KMS-11 (cell line): Measurements from ENCODE around the gene MGAM2.

Experiments
- H2AFZ ChIP-seq: fragments of 200-600 bp; sonication (generic); 2 replicates; pipeline ENCODE4 v1.6.1; 2016; ENCODE audit warnings: antibody characterized with exemption, mixed run types, low read depth
- H3K27ac ChIP-seq: fragments of 200-600 bp; sonication (generic); 2 replicates; pipeline ENCODE4 v1.6.1; 2016; ENCODE audit warnings: mild to moderate bottlenecking, mixed run types
- H3K27me3 ChIP-seq: fragments of 200-600 bp; sonication (generic); 2 replicates; pipeline ENCODE4 v1.6.1; 2017; ENCODE audit warnings: mild to moderate bottlenecking, low read depth, mixed run types, moderate library complexity; ENCODE audit not compliant: insufficient read depth
- H3K36me3 ChIP-seq: fragments of 200-600 bp; sonication (generic); 2 replicates; pipeline ENCODE4 v1.6.1; 2017; ENCODE audit warnings: mild to moderate bottlenecking, mixed run types; ENCODE audit not compliant: insufficient read depth
- H3K4me1 ChIP-seq: fragments of 200-600 bp; sonication (generic); 2 replicates; pipeline ENCODE4 v1.6.1; 2016; ENCODE audit warnings: mild to moderate bottlenecking, low read depth, mixed run types; ENCODE audit not compliant: poor library complexity, severe bottlenecking
- H3K4me2 ChIP-seq: fragments of 200-600 bp; sonication (generic); 2 replicates; pipeline ENCODE4 v1.7.0; 2016; ENCODE audit warnings: mild to moderate bottlenecking, mixed run types
- H3K4me3 ChIP-seq: fragments of 200-600 bp; sonication (generic); IDR thresholded peaks from 2 replicates; pipeline ENCODE4 v1.6.1; 2017; ENCODE audit warnings: low read depth, low read length, mixed read lengths; ENCODE audit not compliant: insufficient read depth
- H3K79me2 ChIP-seq: fragments of 200-600 bp; sonication (generic); 2 replicates; pipeline ENCODE4 v1.6.1; 2016; ENCODE audit warnings: low read depth, mixed run types; ENCODE audit not compliant: insufficient read depth
- H3K9ac ChIP-seq: fragments of 200-600 bp; sonication (generic); 2 replicates; pipeline ENCODE4 v1.6.1; 2016; ENCODE audit warnings: mild to moderate bottlenecking, mixed run types
- H4K20me1 ChIP-seq: fragments of 200-600 bp; sonication (generic); 2 replicates; pipeline ENCODE4 v1.6.1; 2016; ENCODE audit warnings: mild to moderate bottlenecking, mixed run types; ENCODE audit not compliant: insufficient read depth
- CTCF ChIP-seq: fragments of 200-600 bp; sonication (generic); conservative IDR thresholded peaks from 2 replicates; pipeline ENCODE4 v1.6.1; 2017; ENCODE audit warnings: low read depth, mild to moderate bottlenecking, antibody characterized with exemption, low read length, moderate library complexity, mixed read lengths

The MGAM2 gene

DNA sequence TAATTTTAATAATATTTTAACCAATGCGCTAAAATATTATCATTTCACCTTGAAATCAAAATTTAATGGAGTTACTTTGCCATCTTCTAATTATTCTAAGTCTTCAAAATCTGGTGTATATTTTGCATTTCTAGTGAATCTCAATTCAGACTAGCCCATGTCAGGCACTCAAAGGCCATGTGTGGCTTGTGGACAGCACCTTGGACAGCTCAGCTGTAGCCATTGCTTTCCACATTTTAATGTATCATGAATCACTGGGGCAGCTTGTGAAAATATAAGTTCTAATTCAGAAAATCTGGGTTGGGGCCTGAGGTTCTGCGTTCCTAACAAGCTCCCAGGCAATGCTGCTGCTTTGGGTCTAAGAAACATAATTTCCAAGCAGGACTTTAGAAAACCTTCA lies 57.2 kb downstream of the MGAM2 start:
- Histone ChIP-seq H3K4me2 (no peak overlapping the region), H3K36me3 (no peaks in the 10 kb centered on the region), H3K79me2 (no peaks in the 10 kb centered on the region), H3K9ac (no peak overlapping the region), H3K27me3 (no peaks in the 10 kb centered on the region), H3K4me1 (no peaks in the 10 kb centered on the region), H3K4me3 (no peak overlapping the region), H2AFZ (no peak overlapping the region), H3K27ac (no peak overlapping the region), H4K20me1 (no peaks in the 10 kb centered on the region)
- TF ChIP-seq CTCF: no peak

GRCh38 chr7:142172932-142173331 lies 61.4 kb downstream of the MGAM2 start:
- Histone ChIP-seq H3K27me3 (no peaks in the 10 kb centered on the region), H3K27ac (no peak overlapping the region), H3K4me1 (peaks cover 13% of the 10 kb centered on the region), H3K4me3 (no peak overlapping the region), H3K79me2 (no peaks in the 10 kb centered on the region), H4K20me1 (no peaks in the 10 kb centered on the region), H2AFZ (no peak overlapping the region), H3K4me2 (no peak overlapping the region), H3K36me3 (no peaks in the 10 kb centered on the region), H3K9ac (no peak overlapping the region)
- TF ChIP-seq CTCF: no peak

GRCh38 chr7:142174441-142174840 lies 62.9 kb downstream of the MGAM2 start:
- no peaks in the 10 kb centered on the region for H3K79me2 ChIP-seq
- no peak overlapping the region for H2AFZ ChIP-seq
- TF ChIP-seq CTCF: no peak
- H3K4me1 ChIP-seq: peaks cover 25% of the 10 kb centered on the region
- no peaks in the 10 kb centered on the region for H3K27me3 ChIP-seq
- H3K4me3 ChIP-seq: no peak overlapping the region
- no peaks in the 10 kb centered on the region for H3K36me3 ChIP-seq
- H3K27ac ChIP-seq: no peak overlapping the region
- H3K4me2 ChIP-seq: no peak overlapping the region
- no peaks in the 10 kb centered on the region for H4K20me1 ChIP-seq
- no peak overlapping the region for H3K9ac ChIP-seq

DNA sequence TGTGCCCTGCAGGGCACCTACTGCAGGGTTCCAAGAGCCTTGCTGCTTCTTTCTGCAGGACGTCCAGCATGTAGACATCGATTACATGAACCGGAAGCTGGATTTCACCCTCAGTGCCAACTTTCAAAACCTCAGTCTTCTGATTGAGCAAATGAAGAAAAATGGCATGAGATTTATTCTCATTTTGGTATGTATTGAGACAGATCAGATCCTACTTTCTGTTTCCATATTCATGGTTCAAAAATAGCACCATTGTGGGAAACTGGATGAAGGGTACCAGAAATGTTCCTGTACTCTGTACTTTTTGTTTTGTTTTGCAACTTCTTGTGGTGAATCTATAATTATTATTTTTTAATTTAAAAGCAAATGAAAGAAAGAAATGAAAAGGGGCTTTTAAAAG lies 64.1 kb downstream of the MGAM2 start:
- Histone ChIP-seq H3K27ac (no peak overlapping the region), H3K4me2 (no peak overlapping the region), H4K20me1 (no peaks in the 10 kb centered on the region), H3K4me3 (no peak overlapping the region), H3K36me3 (no peaks in the 10 kb centered on the region), H3K9ac (no peak overlapping the region), H2AFZ (no peak overlapping the region), H3K79me2 (no peaks in the 10 kb centered on the region), H3K4me1 (peaks cover 25% of the 10 kb centered on the region), H3K27me3 (no peaks in the 10 kb centered on the region)
- TF ChIP-seq CTCF: no peak

DNA sequence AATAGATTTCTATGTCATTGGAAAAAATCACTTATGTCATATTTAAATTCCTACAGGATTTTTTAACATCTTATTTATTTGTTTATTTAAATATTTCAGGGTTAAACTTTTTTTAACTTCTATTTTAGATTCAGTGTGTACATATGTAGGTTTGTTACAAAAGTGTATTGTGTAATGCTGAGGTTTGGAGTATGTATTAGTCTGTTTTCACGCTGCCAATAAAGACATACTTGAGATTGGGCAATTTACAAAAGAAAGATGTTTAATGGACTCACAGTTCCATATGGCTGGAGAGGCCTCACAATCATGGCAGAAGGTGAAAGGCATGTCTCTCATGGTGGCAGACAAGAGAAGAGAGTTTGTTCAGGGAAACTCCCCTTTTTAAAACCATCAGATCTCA lies 65.4 kb downstream of the MGAM2 start:
- Histone ChIP-seq H3K27ac (no peak overlapping the region), H3K36me3 (no peaks in the 10 kb centered on the region), H3K4me3 (no peak overlapping the region), H3K4me1 (peaks cover 25% of the 10 kb centered on the region), H3K27me3 (no peaks in the 10 kb centered on the region), H3K4me2 (no peak overlapping the region), H3K79me2 (no peaks in the 10 kb centered on the region), H2AFZ (no peak overlapping the region), H3K9ac (no peak overlapping the region), H4K20me1 (no peaks in the 10 kb centered on the region)
- TF ChIP-seq CTCF: no peak
